B cell (primary cell): Measurements from ENCODE around the gene ESPNL. TPM values are rescaled to one million over a fixed set of nuclear protein-coding genes. Genes with fewer than 3 reads are reported as not detected.

Source experiments
- ATAC-seq: fragments of 200-7000 bp; cut with Tn5 transposase; one replicate; pipeline ENCODE4 v1.10.0; 2021; ENCODE audit warnings: low read depth, mild to moderate bottlenecking, moderate number of reproducible peaks, moderate library complexity
- CTCF ChIA-PET: fragments of 350-600 bp; sonication (Branson Sonifier 250); formaldehyde crosslinking; loops from one replicate; lab custom pipeline; 2021; ENCODE audit warnings: antibody characterized with exemption, inconsistent platforms; lab: Charles Lee
- POLR2A ChIA-PET: fragments of 350-600 bp; sonication (Branson Sonifier 250); formaldehyde crosslinking; loops from one replicate; lab custom pipeline; 2021; ENCODE audit warnings: antibody characterized with exemption; lab: Charles Lee
- DNase-seq: peaks from one replicate; pipeline ENCODE4 v3.0.0; 2013
- H2AFZ ChIP-seq: 2 replicates; pipeline ENCODE4 v1.6.1; 2012; ENCODE audit warnings: mild to moderate bottlenecking, low read depth, low read length; ENCODE audit not compliant: insufficient read depth, poor library complexity, severe bottlenecking
- H3K27ac ChIP-seq, 2 donors: 1 replicate in 1 of 2; 2 replicates in 1 of 2; pipeline ENCODE4 v1.5.1; 2012 to 2013; ENCODE audit warnings: low read length in 2 of 2, mild to moderate bottlenecking in 2 of 2, moderate library complexity in 1 of 2
- H3K27me3 ChIP-seq, 4 experiments: fragments of 200-600 bp in 1 of 4; sonication (generic) in 1 of 4; replicated peaks in 1 of 4; 1 replicate in 2 of 4; 2 replicates in 2 of 4; pipeline versions ENCODE4 v1.6.1 to v1.7.0; 2013 to 2016; ENCODE audit warnings: low read length in 3 of 4, mild to moderate bottlenecking in 2 of 4, mixed read lengths in 1 of 4, moderate library complexity in 1 of 4; ENCODE audit not compliant: insufficient read depth in 4 of 4, control insufficient read depth in 3 of 4; ENCODE audit errors: control extremely low read depth in 1 of 4
- H3K36me3 ChIP-seq, 2 experiments: replicated peaks in 1 of 2; 1 replicate in 1 of 2; 2 replicates in 1 of 2; pipeline versions ENCODE4 v1.6.1 to v1.7.1; 2013; ENCODE audit warnings: low read length in 1 of 2; ENCODE audit not compliant: insufficient read depth in 2 of 2, control insufficient read depth in 1 of 2; ENCODE audit errors: control extremely low read depth in 1 of 2, extremely low read depth in 1 of 2
- H3K4me1 ChIP-seq, 2 donors: fragments of 200-600 bp in 1 of 2; sonication (generic) in 1 of 2; 1 replicate in 1 of 2; 2 replicates in 1 of 2; pipeline versions ENCODE4 v1.5.1 to v1.6.1; 2013 to 2017; ENCODE audit warnings: low read length in 2 of 2; ENCODE audit not compliant: control insufficient read depth in 2 of 2, insufficient read depth in 2 of 2
- H3K4me2 ChIP-seq: replicated peaks from 2 replicates; pipeline ENCODE3; 2012; ENCODE audit warnings: mild to moderate bottlenecking, low read depth, low read length; ENCODE audit not compliant: poor library complexity, severe bottlenecking
- H3K4me3 ChIP-seq, 5 experiments: fragments of 200-600 bp in 1 of 5; sonication (generic) in 1 of 5; 1 replicate in 3 of 5; 2 replicates in 2 of 5; pipeline versions ENCODE4 v1.5.1 to v1.7.0; 2011 to 2016; ENCODE audit warnings: low read length in 4 of 5, mild to moderate bottlenecking in 4 of 5, low read depth in 2 of 5, control low read depth in 1 of 5, moderate library complexity in 1 of 5; ENCODE audit not compliant: insufficient read depth in 1 of 5; ENCODE audit errors: control extremely low read depth in 1 of 5, extremely low read depth in 1 of 5
- H3K79me2 ChIP-seq: fragments of 200-600 bp; sonication (generic); one replicate; pipeline ENCODE4 v1.6.0; 2016; ENCODE audit warnings: low read length; ENCODE audit not compliant: control insufficient read depth, insufficient read depth
- H3K9ac ChIP-seq: fragments of 200-600 bp; sonication (generic); 2 replicates; pipeline ENCODE4 v1.6.1; 2017; ENCODE audit warnings: mild to moderate bottlenecking, low read length, moderate library complexity
- H3K9me3 ChIP-seq, 3 donors: one replicate each; pipeline versions ENCODE4 v1.6.1 to v1.7.1; 2013; ENCODE audit warnings: low read length in 2 of 3; ENCODE audit not compliant: control insufficient read depth in 2 of 3, insufficient read depth in 1 of 3; ENCODE audit errors: control extremely low read depth in 1 of 3
- H4K20me1 ChIP-seq: 2 replicates; pipeline ENCODE4 v1.6.0; 2012; ENCODE audit warnings: mild to moderate bottlenecking, low read length; ENCODE audit not compliant: insufficient read depth, control insufficient read depth, poor library complexity, severe bottlenecking
- H3K27ac Mint-ChIP-seq: one replicate; pipeline ENCODE4 v1.8.0; 2021; ENCODE audit warnings: mixed read lengths
- H3K27me3 Mint-ChIP-seq: one replicate; pipeline ENCODE4 v1.8.0; 2021; ENCODE audit warnings: mixed read lengths
- H3K4me1 Mint-ChIP-seq: one replicate; pipeline ENCODE4 v1.8.0; 2021; ENCODE audit warnings: mixed read lengths
- H3K4me3 Mint-ChIP-seq: one replicate; pipeline ENCODE4 v1.8.0; 2021; ENCODE audit warnings: mixed read lengths
- H3K9me3 Mint-ChIP-seq: one replicate; pipeline ENCODE4 v1.8.0; 2022; ENCODE audit warnings: mixed read lengths; ENCODE audit not compliant: insufficient read depth
- EZH2 ChIP-seq: IDR thresholded peaks from 2 replicates; pipeline ENCODE4 v1.6.1; 2012; ENCODE audit warnings: borderline replicate concordance, low read depth, mild to moderate bottlenecking, moderate library complexity, low read length; ENCODE audit not compliant: insufficient read depth, poor library complexity, severe bottlenecking
- WGBS: methylation state at CpG from one replicate; pipeline ENCODE4 v1.1.5; 2013; ENCODE audit warnings: missing lambda C conversion rate; ENCODE audit not compliant: insufficient coverage; 5-methylcytosine and 5-hydroxymethylcytosine counted together
- intact Hi-C: fragments of 100-400 bp; cut with micrococcal nuclease; formaldehyde crosslinking; loops from one replicate; pipeline ENCODE4 v1.10.0; 2022
- polyA plus RNA-seq: library from polyadenylated mRNA; depleted of rRNA; stranded (reverse); fragments of >200 nt; gene quantifications from 2 replicates; pipeline ENCODE4 v1.2.3, GENCODE V29; 2012
- total RNA-seq, 2 donors: library from RNA; stranded (reverse); fragments of 120-200 nt in 1 of 2; gene quantifications; 1 replicate in 1 of 2; 2 replicates in 1 of 2; pipeline versions ENCODE4 v1.2.3 to v1.2.4, GENCODE V29; 2013 to 2022
- TF ChIP-seq, protein P1 (sequence below): fragments of 200-600 bp; IDR thresholded peaks from one replicate; pipeline ENCODE4 v1.8.0; 2022; ENCODE audit warnings: antibody characterized with exemption, mild to moderate bottlenecking

The ESPNL gene
- total and polyA plus RNA-seq, 2 donors (not counting 1 experiment from before 2014, with no cell fraction given), result 1.6 to 2.5 TPM

DNA sequence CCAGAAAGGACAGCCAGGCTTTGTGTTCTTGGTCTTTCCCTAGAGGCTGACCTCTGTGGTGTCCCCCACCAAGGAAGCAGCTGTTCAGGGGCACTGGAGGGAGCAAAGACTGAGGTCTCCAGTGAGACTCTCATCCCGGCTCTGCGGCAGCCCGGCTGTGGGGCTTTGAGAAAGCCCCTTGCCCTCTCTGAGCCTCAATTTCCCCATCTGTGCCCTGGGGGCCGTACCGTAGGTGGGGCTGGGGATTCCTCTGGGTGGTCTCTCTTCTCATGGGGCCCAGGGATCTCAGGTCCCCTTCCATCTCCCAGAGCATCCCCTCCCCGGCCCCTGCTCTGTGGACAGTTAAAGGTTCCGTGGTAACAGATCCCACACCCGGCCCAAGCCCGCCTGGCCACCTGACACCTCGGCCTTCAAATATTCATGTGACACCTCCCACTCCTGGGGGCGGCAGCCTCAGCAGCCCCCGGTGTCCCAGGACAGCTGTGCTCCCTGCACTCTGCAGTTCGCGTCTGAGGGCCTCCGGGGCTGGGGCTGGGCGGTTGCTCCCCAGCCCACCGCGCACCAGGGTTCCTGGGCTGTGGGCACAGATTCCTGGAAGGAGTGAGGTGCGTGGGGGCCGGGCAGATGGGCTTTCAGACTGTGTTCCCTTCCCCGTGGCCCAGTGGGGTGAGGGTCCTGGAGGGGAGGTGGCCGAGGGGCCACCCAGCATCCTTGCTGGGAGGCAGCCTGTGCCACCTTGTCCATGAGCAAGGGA, 23.3 kb downstream of the ESPNL start:
- ATAC-seq, result no peak
- intact Hi-C loops, result no loop called here
- no peak overlapping the region for H3K4me3 Mint-ChIP-seq
- Histone ChIP-seq H3K9ac (no peak overlapping the region), H3K4me3 (no peak overlapping the region), H3K9me3 (peaks cover 0 to 10% (median 0%) of the 10 kb centered on the region in 3 donors), H3K4me2 (no peak overlapping the region), H3K27me3 (no peaks in the 10 kb centered on the region), H2AFZ (no peak overlapping the region), H3K36me3 (no peaks in the 10 kb centered on the region), H3K79me2 (no peaks in the 10 kb centered on the region), H3K27ac (no peak overlapping the region), H4K20me1 (no peaks in the 10 kb centered on the region), H3K4me1 (peaks cover 4 to 13% of the 10 kb centered on the region in 2 donors)
- WGBS, result 87% methylated on average over 18 of the region's 22 CpGs
- peaks cover 4% of the 10 kb centered on the region for H3K4me1 Mint-ChIP-seq
- no peaks in the 10 kb centered on the region for H3K9me3 Mint-ChIP-seq
- no peak for DNase-seq
- no peaks in the 10 kb centered on the region for H3K27me3 Mint-ChIP-seq
- no peak overlapping the region for H3K27ac Mint-ChIP-seq
- CTCF ChIA-PET, result no interaction called here
- POLR2A ChIA-PET, result no interaction called here
- TF ChIP-seq, protein P1, sequence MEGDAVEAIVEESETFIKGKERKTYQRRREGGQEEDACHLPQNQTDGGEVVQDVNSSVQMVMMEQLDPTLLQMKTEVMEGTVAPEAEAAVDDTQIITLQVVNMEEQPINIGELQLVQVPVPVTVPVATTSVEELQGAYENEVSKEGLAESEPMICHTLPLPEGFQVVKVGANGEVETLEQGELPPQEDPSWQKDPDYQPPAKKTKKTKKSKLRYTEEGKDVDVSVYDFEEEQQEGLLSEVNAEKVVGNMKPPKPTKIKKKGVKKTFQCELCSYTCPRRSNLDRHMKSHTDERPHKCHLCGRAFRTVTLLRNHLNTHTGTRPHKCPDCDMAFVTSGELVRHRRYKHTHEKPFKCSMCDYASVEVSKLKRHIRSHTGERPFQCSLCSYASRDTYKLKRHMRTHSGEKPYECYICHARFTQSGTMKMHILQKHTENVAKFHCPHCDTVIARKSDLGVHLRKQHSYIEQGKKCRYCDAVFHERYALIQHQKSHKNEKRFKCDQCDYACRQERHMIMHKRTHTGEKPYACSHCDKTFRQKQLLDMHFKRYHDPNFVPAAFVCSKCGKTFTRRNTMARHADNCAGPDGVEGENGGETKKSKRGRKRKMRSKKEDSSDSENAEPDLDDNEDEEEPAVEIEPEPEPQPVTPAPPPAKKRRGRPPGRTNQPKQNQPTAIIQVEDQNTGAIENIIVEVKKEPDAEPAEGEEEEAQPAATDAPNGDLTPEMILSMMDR, result no peak
- no peak for TF ChIP-seq EZH2

DNA sequence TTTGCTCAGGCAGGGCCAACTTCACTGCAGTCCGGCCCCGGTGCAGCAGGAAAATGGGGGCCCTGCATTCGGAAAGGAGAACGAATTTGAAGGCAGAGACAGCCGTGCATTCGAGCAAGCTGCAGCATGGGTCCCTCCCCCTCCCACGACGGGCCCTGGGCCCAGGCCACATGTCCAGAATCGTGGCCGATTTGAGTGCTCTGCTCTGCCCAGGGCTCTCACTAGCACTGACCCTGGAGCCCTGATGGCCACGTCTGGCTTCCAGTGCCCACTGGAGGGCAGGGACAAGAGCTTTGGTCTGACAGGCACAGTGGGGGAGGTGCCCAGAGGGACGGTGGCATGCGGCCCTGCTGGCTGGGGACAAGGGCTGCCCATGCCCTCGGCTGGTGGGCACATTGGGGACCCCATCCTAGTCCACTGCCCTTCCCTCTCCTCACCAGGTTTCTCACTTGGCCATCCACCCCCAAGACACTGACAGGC, 23.9 kb downstream of the ESPNL start:
- no peaks in the 10 kb centered on the region for H3K27me3 Mint-ChIP-seq
- H3K27me3 ChIP-seq, result no peaks in the 10 kb centered on the region
- peaks cover 4 to 13% of the 10 kb centered on the region in 2 donors for H3K4me1 ChIP-seq
- no peak overlapping the region for H3K9ac ChIP-seq
- H3K4me2 ChIP-seq, result no peak overlapping the region
- H3K4me3 ChIP-seq, result no peak overlapping the region
- no peak overlapping the region for H3K4me3 Mint-ChIP-seq
- ChIA-PET POLR2A (no interaction called here), CTCF (no interaction called here)
- peaks cover 4% of the 10 kb centered on the region for H3K4me1 Mint-ChIP-seq
- no peaks in the 10 kb centered on the region for H3K9me3 Mint-ChIP-seq
- no peaks in the 10 kb centered on the region for H4K20me1 ChIP-seq
- no peaks in the 10 kb centered on the region for H3K79me2 ChIP-seq
- intact Hi-C loops, result no loop called here
- ATAC-seq (no peak), DNase-seq (no peak)
- no peak for TF ChIP-seq EZH2
- TF ChIP-seq, protein P1, result no peak
- H3K27ac ChIP-seq, result no peak overlapping the region
- H3K36me3 ChIP-seq, result no peaks in the 10 kb centered on the region
- H3K9me3 ChIP-seq, result peaks cover 0 to 10% (median 0%) of the 10 kb centered on the region in 3 donors
- H3K27ac Mint-ChIP-seq, result no peak overlapping the region
- no peak overlapping the region for H2AFZ ChIP-seq
- WGBS, result 94% methylated on average over 12 of the region's 14 CpGs
